NCI-H2107 (cell line): ENCODE results near the gene SLC31A1.

Experiments used
- DNase-seq: peaks from one replicate; lab custom pipeline; 2025; lab: John Stamatoyannopoulos, UW

The SLC31A1 gene

DNA sequence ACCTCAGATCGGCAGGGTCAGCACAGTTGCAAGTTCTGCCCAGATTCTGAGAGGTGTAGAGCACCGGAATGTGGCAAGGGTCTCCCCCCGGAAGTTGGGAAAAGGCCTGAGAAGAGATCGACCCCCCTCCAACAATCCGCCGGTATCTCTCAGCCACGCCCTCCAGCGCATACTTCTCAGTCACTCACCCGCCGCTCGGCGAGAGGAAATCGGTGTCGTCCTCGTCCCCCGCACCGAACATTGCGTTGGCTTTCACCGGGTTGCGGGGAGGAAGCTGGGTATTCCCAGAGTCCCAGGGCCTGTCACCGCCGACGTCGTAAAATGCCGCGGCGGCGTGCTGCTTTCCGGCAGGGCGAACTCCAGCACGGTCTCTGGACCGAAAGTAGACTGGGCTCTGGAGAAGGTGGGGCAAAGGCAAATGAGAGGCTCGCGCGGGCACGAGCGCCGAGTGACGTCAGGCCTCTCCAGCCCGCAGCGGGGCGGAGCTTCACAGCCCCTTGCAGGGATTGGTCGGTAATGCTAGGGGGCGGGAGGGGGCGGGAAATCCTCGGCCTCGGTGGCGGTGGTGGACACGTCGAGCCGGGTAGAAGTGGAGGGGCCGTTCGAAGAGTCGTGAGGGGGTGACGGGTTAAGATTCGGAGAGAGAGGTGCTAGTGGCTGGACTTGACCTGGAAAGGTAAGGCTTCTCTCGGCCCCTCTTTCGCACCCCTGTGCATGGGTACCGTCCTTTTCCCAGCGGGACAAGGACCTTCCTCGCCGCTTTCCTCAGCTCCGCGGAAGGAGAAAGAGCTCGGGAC lies at the start of gene SLC31A1, which contains the start of gene FKBP15:
Gene SLC31A1, plus strand, starts transcription at position 542 of the 797 bp plus-strand sequence. CDS start 34,605 bp downstream, outside the sequence.
Gene FKBP15, minus strand, starts transcription at position 275 of the 797 bp plus-strand sequence. Its CDS starts 34 bp downstream, at position 241.
- DNase-seq = peak; percentile 91

GRCh38 chr9:113173341-113173740 lies 48.0 kb upstream of the SLC31A1 start:
- DNase-seq = no peak

- DNase-seq = no peak
Observed at GRCh38 chr9:113176803-113177202, 44.5 kb upstream of the SLC31A1 start.

- DNase-seq = no peak
Observed at GRCh38 chr9:113177251-113177650, 44.1 kb upstream of the SLC31A1 start.

- no peak for DNase-seq
Observed at GRCh38 chr9:113178087-113178486, 43.3 kb upstream of the SLC31A1 start.

DNA sequence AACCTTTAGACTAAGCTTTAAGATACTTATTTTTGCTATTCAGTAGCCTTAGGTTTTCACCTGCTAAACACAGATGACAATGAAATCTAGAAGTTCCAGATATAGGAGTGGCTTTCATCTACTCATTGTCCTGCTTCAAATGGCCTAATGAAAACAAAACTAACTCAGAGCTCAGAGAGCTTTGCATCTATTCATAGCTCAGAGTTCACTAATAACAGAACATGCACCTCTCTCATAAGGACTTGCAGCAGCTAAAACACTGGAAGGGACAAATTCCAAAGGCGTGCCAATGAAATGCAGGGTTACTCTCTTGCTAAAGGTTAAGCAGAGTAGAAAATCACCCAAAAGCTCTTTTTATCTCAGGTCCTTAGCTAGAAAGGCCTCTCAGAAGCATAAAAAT lies 41.5 kb upstream of the SLC31A1 start:
- no peak for DNase-seq

- no peak for DNase-seq
Observed at GRCh38 chr9:113181165-113181564, 40.2 kb upstream of the SLC31A1 start.

DNA sequence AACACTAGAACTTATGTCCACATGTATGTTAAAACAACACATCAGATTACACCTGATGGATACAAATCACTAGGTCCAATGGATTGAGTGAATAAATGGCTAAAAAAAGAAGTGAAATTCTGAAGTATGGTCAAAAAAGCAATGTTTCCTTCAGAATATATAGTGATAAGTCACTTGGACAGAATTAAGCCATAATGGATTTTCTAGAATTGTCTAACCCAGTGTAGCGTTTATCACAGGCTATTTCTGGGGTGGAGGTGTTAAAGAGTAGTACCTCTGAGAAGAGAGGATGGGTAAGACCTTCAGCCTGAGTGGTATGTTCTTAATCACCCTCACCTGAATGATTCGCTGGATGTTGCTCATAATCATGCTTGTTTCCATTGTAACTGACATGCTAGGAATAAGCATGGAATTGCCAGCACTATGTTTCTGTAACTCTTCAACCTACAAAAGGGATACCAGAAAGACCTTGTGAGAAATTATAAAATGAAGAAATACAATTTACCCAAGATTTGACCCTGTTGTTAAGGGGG lies 37.3 kb upstream of the SLC31A1 start:
- no peak for DNase-seq

GRCh38 chr9:113184539-113184938 lies 36.8 kb upstream of the SLC31A1 start:
- no peak for DNase-seq

DNA sequence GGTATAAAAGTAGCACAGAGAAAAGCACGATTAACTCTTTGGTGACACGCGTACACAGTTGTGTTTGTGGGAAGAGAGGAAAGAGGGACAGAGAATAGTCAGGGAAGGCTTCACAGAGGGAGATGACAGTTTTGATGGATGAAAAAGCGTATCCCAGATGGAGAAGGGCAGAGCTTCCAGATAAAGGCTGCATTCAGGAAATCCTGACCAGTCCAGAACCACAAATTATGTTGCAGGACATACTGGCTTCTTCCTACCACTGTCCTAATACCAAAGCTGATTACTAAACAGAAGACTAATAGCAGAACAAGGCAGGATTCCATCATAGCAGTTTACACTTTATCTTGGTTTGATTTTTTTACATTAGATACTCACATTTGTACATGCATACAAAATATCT lies 36.1 kb upstream of the SLC31A1 start:
- DNase-seq = no peak

DNA sequence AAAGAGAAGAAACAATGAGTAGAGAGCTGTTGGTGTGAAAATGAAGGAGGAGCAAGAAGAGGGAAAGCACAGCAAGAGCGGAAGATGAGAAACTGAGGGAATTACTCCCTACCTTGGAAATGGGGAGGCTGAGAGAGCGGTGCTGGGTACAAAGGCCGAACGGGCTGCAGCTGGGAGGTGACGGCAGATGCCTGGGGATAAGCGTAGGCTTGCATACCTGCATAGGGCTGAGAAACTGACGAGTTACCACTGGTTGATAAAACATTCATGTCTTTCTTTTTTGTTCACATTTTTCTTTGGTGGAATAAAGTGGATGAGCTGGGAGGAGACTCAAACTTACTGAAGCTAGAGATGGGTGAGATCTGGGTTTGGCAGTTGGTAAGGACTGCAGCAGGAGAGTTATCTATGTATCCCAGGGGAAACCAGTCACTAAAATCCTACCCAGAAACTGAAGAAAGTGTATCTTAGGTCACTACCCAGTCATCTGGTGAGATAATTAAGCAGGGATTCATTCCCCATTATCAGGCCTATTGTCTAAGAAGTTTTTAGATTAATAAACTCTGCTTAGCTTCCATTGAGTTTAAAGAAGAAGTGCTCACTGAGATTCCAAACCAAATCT lies 35.1 kb upstream of the SLC31A1 start:
- no peak for DNase-seq

- DNase-seq = no peak
Observed at GRCh38 chr9:113187929-113188595, 33.3 kb upstream of the SLC31A1 start.

DNA sequence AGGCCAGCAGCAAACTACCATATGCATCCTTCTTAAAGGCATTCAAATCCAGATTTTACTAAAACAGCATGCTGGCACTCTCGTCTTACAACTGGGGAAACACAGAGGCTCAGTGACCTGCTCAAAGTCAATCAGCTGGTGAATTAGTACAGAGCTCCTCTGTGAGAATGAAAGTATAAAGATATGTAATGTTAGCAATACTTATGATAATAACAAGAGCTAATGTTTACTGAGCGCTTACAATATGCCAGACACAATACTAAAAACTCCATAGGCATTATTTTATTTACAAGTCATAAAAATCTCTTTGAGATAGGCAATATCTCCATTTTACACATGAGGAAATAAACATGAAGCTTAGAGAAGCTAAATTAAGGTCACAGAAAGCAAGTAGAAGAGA lies 28.9 kb upstream of the SLC31A1 start:
- DNase-seq = no peak

- DNase-seq = no peak
Observed at GRCh38 chr9:113199683-113200329, 21.5 kb upstream of the SLC31A1 start.

GRCh38 chr9:113205432-113205831 lies 15.9 kb upstream of the SLC31A1 start:
- no peak for DNase-seq

- no peak for DNase-seq
Observed at GRCh38 chr9:113205861-113206260, 15.5 kb upstream of the SLC31A1 start.

DNA sequence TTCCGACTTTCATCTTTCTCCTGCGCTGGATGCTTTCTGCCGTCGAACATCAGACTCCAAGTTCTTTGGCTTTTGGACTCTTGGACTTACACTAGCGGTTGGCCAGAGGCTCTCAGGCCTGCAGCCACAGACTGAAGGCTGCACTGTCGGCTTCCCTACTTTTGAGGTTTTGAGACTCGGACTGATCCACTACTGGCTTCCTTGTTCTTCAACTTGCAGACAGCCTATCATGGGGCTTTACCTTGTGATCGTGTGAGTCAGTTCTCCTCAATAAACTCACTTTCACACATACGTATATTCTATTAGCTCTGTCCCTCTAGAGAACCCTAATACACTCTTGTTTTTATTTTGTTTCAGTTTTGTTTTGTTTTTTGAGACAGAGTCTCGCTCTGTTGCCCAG lies 10.5 kb upstream of the SLC31A1 start:
- DNase-seq = no peak

DNA sequence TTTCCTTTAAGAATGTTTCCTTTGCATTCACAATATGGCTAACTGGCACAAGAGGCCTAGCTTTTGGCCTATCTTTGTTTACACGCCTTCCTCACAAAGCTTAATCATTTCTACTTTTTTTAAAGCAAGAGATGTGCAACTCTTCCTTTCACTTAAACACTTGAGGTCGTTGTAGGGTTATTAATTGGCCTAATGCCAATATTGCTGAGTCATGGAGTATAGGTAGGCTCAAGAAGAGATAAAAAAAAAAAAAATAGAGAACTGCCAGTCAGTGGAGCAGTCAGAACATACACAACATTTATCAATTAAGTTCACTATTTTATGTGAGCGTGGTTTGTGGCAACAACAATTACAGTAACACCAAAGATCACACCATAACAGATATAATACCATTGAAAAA lies 6.2 kb upstream of the SLC31A1 start:
- no peak for DNase-seq

GRCh38 chr9:113216406-113216805 lies 4.9 kb upstream of the SLC31A1 start:
- no peak for DNase-seq

DNA sequence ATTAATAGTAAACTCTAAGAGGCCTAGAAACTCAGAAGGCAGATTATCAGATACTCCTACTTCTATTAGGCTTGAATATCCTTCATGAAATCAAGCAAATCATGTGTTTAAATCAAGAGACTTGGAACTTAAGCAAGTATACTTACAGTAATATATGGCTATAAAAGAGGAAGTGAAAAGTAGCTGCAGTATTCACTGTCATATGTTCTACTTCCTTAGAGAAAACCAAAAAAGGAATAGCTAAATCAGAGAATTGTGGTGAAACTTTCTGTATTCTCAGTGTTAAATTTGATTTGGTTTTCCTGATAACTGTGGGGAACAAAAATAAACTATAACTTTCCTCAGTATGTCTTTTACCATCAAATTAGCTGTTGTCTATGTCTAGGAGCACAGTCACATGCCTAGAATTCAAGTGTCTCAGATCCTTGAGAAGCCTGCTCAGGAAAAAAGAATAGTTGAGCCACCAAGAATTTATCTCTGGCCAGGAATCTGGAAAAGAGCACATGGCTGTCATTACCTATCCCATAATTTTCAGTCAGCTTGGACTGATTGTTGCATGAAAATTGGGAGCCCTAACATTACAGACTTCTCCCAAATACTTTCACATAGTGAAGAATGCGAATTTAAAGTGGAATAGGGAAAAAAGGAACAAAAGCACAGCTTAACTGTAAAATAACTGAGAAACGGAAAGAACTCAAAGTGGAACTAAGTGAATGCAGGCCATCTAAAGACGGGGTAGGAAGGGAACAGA lies 2.0 kb upstream of the SLC31A1 start:
- DNase-seq = no peak

- no peak for DNase-seq
Observed at GRCh38 chr9:113219969-113220368, 1.4 kb upstream of the SLC31A1 start.
